GM10847 (cell line): ENCODE data around the gene TNNT1.

Source experiments
- POLR2A ChIP-seq: IDR thresholded peaks from 2 replicates; pipeline ENCODE4 v1.6.1; 2011; ENCODE audit not compliant: insufficient read length; ENCODE audit errors: extremely low read depth

Gene TNNT1

GRCh38 chr19:55132453-55133129 lies 16.4 kb downstream of the TNNT1 start:
- TF ChIP-seq POLR2A = no peak

- TF ChIP-seq POLR2A = no peak
Measured at GRCh38 chr19:55131421-55131820, 17.6 kb downstream of the TNNT1 start.

- no peak for TF ChIP-seq POLR2A
Measured at GRCh38 chr19:55119053-55119452, 30.0 kb downstream of the TNNT1 start.

GRCh38 chr19:55118401-55118991 lies 30.5 kb downstream of the TNNT1 start:
- no peak for TF ChIP-seq POLR2A

- peak; percentile 60 for TF ChIP-seq POLR2A
Measured at GRCh38 chr19:55117663-55118391, 31.2 kb downstream of the TNNT1 start.

GRCh38 chr19:55116859-55117662 lies 31.9 kb downstream of the TNNT1 start, which contains the start of gene PPP1R12C:
TSS of gene PPP1R12C (minus strand) at chr19:55117637. CDS start at chr19:55117543, 94 bp downstream.
- TF ChIP-seq POLR2A = no peak

- TF ChIP-seq POLR2A = no peak
Measured at GRCh38 chr19:55116232-55116858, 32.7 kb downstream of the TNNT1 start.

- no peak for TF ChIP-seq POLR2A
Measured at GRCh38 chr19:55115446-55116065, 33.5 kb downstream of the TNNT1 start.

GRCh38 chr19:55114566-55115145 lies 34.4 kb downstream of the TNNT1 start:
- no peak for TF ChIP-seq POLR2A

GRCh38 chr19:55113570-55114039 lies 35.4 kb downstream of the TNNT1 start:
- no peak for TF ChIP-seq POLR2A

- no peak for TF ChIP-seq POLR2A
Measured at GRCh38 chr19:55112777-55113569, 36.0 kb downstream of the TNNT1 start.

GRCh38 chr19:55112246-55112776 lies 36.7 kb downstream of the TNNT1 start:
- no peak for TF ChIP-seq POLR2A

GRCh38 chr19:55111238-55111831 lies 37.7 kb downstream of the TNNT1 start:
- TF ChIP-seq POLR2A = no peak
